HAP-1 (cell line): Measurements from ENCODE around the gene F11.
"Not testable (repeated sequence)": the region's sequence is repeated elsewhere in the genome, so short reads cannot be mapped to it uniquely, and the experiment has no call there.

Experiments
- DNase-seq, 2 experiments: peaks; one replicate each; pipeline ENCODE4 v3.0.0-alpha.2; 2016 to 2020; ENCODE audit warnings: low spot score in 2 of 2
- H3K27me3 ChIP-seq: fragments of 250-450 bp; sonication (Bioruptor Pico); 2 replicates; pipeline ENCODE4 v1.5.1; 2020; ENCODE audit warnings: low read depth, mild to moderate bottlenecking, moderate library complexity
- H3K36me3 ChIP-seq: fragments of 250-450 bp; sonication (Bioruptor Pico); replicated peaks from 2 replicates; pipeline ENCODE4 v1.5.1; 2020; ENCODE audit warnings: mild to moderate bottlenecking
- H3K4me1 ChIP-seq: fragments of 250-450 bp; sonication (Bioruptor Pico); 2 replicates; pipeline ENCODE4 v1.5.1; 2020; ENCODE audit warnings: mild to moderate bottlenecking
- H3K4me3 ChIP-seq: fragments of 250-450 bp; sonication (Bioruptor Pico); 2 replicates; pipeline ENCODE4 v1.5.1; 2020; ENCODE audit warnings: mild to moderate bottlenecking, moderate library complexity
- H3K9me3 ChIP-seq: fragments of 250-450 bp; sonication (Bioruptor Pico); 2 replicates; pipeline ENCODE4 v1.5.1; 2020; ENCODE audit warnings: mild to moderate bottlenecking, moderate library complexity
- in situ Hi-C: fragments of 300-500 bp; cut with MboI; formaldehyde crosslinking; loops from 3 replicates; pipeline ENCODE4 v1.14.3; 2020; ENCODE audit warnings: low sequenced_read_pairs, inconsistent platforms, mixed read lengths

Gene F11

DNA sequence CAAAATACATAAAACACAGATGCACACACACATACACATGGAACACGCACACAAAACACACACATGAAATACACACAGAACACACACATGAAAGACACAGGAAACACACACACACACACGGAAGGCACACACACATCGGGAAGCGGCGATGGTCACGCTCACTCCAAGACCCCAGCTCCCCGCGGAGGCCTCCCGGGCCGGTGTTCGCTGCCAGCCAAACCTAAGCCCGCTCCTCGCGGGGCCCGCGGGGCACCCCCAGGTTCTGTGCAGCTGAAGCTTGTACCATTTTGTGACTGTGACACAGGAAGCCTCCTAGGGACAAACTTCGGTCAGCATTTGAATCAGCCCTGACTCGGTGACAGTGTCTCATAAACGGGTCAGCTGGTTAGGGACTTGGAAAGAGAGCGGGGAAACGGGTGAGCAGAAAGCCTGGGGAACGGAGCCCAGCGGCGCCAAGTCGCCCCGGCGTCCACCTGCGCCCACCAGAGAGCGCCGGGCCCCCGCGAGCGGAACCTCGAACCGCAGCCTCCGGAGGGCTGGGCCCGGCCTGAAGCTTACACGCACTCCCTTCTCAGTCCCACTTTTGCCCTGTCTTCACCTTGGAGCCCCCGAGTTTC, 32.1 kb downstream of the F11 start:
- in situ Hi-C loops: loop anchor here (10.0 kb wide), 1 partner anchor 297 kb away; no protein-coding TSS in a partner anchor
- H3K4me1 ChIP-seq: no peaks in the 10 kb centered on the region
- H3K36me3 ChIP-seq: no peaks in the 10 kb centered on the region
- H3K4me3 ChIP-seq: no peak overlapping the region
- H3K9me3 ChIP-seq: no peaks in the 10 kb centered on the region
- DNase-seq: no peak
- peaks cover 4% of the 10 kb centered on the region; the same call in 1 of the 2 replicates for H3K27me3 ChIP-seq

GRCh38 chr4:186299291-186299690, 33.3 kb downstream of the F11 start:
- in situ Hi-C loops: loop anchor here (10.0 kb wide), 1 partner anchor 296 kb away; no protein-coding TSS in a partner anchor
- Histone ChIP-seq H3K4me1 (no peaks in the 10 kb centered on the region), H3K27me3 (peaks cover 4% of the 10 kb centered on the region; the same call in 1 of the 2 replicates), H3K36me3 (no peaks in the 10 kb centered on the region), H3K4me3 (no peak overlapping the region), H3K9me3 (no peaks in the 10 kb centered on the region)
- DNase-seq: no peak

DNA sequence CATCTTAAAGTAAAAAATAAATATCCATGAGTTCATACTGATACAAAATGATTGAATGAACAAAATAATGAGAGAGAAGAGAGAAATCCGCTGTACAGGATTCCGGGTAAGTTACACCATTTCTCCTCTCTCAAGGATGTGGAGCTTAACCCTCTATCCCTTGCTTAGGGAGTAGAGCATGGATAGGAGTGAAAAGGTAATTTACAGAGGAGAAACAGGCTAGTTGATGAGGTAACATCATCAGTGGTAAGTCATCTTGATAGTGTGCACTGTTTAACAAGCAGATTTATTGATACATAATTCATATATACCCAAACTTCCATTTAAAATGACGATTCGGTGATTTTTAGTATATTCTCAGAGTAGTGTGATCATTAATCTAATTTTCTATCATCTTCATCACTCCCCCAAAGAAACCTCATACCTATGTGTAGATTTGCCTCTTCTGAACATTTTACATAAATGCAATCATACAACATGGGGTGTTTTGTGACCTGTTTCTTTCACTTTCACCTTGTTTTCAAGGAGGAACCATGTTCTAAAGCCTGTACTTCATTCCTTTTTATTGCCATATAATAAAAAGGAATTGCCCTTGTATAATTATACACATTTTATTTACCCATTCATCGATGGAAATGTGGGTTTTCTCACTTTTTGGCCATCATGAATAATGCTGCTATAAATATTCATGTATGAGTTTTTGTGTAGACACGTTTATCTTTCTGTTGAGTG, 34.8 kb downstream of the F11 start:
- Histone ChIP-seq H3K4me1 (no peaks in the 10 kb centered on the region), H3K9me3 (no peaks in the 10 kb centered on the region), H3K27me3 (peaks cover 4% of the 10 kb centered on the region; the same call in 1 of the 2 replicates), H3K36me3 (no peaks in the 10 kb centered on the region), H3K4me3 (no peak overlapping the region)
- DNase-seq: no peak
- in situ Hi-C loops: no loop called here

GRCh38 chr4:186304216-186304615, 38.2 kb downstream of the F11 start:
- Histone ChIP-seq H3K27me3 (peaks cover 6% of the 10 kb centered on the region; the same call in 1 of the 2 replicates), H3K4me1 (no peaks in the 10 kb centered on the region), H3K9me3 (no peaks in the 10 kb centered on the region), H3K4me3 (no peak overlapping the region), H3K36me3 (no peaks in the 10 kb centered on the region)
- in situ Hi-C loops: no loop called here
- DNase-seq: no peak

- no peaks in the 10 kb centered on the region for H3K9me3 ChIP-seq
- in situ Hi-C loops: no loop called here
- H3K4me3 ChIP-seq: no peak overlapping the region
- H3K36me3 ChIP-seq: no peaks in the 10 kb centered on the region
- peaks cover 6% of the 10 kb centered on the region; the same call in 1 of the 2 replicates for H3K27me3 ChIP-seq
- DNase-seq: no peak
- no peaks in the 10 kb centered on the region for H3K4me1 ChIP-seq
These were observed 39.0 kb downstream of the F11 start for GRCh38 chr4:186304866-186305505.

- Histone ChIP-seq H3K4me1 (no peaks in the 10 kb centered on the region), H3K9me3 (no peaks in the 10 kb centered on the region), H3K36me3 (no peaks in the 10 kb centered on the region), H3K27me3 (peaks cover 6% of the 10 kb centered on the region; the same call in 1 of the 2 replicates), H3K4me3 (no peak overlapping the region)
- in situ Hi-C loops: no loop called here
- no peak for DNase-seq
These were observed 41.5 kb downstream of the F11 start for GRCh38 chr4:186307497-186307896.

GRCh38 chr4:186307916-186308315, 41.9 kb downstream of the F11 start:
- Histone ChIP-seq H3K9me3 (no peaks in the 10 kb centered on the region), H3K36me3 (no peaks in the 10 kb centered on the region), H3K4me1 (no peaks in the 10 kb centered on the region), H3K27me3 (peaks cover 4% of the 10 kb centered on the region; the same call in 1 of the 2 replicates), H3K4me3 (no peak overlapping the region)
- no peak for DNase-seq
- in situ Hi-C loops: no loop called here

DNA sequence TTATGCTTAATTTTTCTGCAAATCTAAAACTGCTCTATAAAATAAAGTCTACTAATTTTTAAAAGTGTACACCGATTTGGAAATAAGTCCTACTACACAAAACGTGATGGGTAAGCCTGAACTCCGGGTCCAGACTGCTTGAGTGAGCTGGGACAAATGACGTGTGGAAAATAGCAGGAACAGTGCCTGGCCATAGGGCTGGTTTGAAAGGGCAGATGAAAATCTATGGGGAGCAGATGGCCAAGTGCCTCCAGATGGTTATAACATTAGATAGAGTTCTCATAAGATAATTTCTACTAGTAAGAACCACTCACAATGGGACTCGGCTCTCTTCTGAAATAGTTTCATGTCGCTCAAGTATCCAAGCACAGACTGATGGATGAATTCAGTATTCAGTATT, 52.5 kb downstream of the F11 start:
- H3K9me3 ChIP-seq: no peaks in the 10 kb centered on the region
- in situ Hi-C loops: no loop called here
- H3K27me3 ChIP-seq: peaks cover 7% of the 10 kb centered on the region
- no peaks in the 10 kb centered on the region for H3K4me1 ChIP-seq
- H3K4me3 ChIP-seq: no peak overlapping the region
- H3K36me3 ChIP-seq: no peaks in the 10 kb centered on the region
- DNase-seq: no peak

DNA sequence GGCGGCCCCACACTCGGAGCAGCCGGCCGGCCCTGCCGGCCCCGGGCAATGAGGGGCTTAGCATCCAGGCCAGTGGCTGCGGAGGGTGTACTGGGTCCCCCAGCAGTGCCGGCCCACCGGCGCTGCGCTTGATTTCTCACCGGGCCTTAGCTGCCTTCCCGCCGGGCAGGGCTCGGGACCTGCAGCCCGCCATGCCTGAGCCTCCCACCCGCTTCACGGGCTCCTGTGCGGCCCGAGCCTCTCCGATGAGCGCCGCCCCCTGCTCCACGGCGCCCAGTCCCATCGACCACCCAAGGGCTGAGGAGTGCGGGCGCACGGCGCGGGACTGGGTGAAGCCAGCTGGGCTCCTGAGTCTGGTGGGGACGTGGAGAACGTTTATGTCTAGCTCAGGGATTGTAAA, 58.7 kb downstream of the F11 start:
- H3K27me3 ChIP-seq, in situ Hi-C loops, H3K9me3 ChIP-seq, H3K36me3 ChIP-seq, DNase-seq, H3K4me1 ChIP-seq, H3K4me3 ChIP-seq: not testable (repeated sequence)

- in situ Hi-C loops: no loop called here
- DNase-seq: no peak
- no peaks in the 10 kb centered on the region for H3K4me1 ChIP-seq
- no peak overlapping the region for H3K4me3 ChIP-seq
- H3K27me3 ChIP-seq: no peaks in the 10 kb centered on the region
- H3K36me3 ChIP-seq: no peaks in the 10 kb centered on the region
- H3K9me3 ChIP-seq: no peaks in the 10 kb centered on the region
These were observed 60.4 kb downstream of the F11 start for GRCh38 chr4:186326391-186326790.

DNA sequence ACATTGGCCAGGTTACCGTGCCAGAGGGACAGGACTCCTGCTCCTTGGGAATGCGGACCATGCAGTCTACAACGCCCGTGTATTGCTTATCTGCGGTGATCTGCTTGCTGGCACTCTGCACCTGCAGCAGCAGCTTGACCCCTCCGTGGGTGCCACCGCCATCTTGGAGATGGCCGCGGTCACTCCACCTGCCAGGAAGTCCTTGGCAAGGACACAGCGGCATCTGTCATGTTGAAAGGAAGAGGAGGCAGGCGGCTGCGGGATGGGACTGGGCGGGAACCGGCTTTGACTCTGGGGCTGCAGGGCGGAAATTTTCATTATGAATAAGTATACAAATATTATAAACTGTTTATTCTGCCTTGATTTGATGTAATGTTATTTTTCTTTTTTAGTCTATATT, 63.4 kb downstream of the F11 start:
- Histone ChIP-seq H3K9me3 (no peaks in the 10 kb centered on the region), H3K27me3 (no peaks in the 10 kb centered on the region), H3K4me1 (no peaks in the 10 kb centered on the region), H3K36me3 (no peaks in the 10 kb centered on the region), H3K4me3 (no peak overlapping the region)
- in situ Hi-C loops: no loop called here
- no peak for DNase-seq

GRCh38 chr4:186330368-186330767, 64.4 kb downstream of the F11 start:
- in situ Hi-C loops: no loop called here
- H3K9me3 ChIP-seq: no peaks in the 10 kb centered on the region

GRCh38 chr4:186335793-186336192, 69.8 kb downstream of the F11 start:
- no peak overlapping the region for H3K4me3 ChIP-seq
- H3K27me3 ChIP-seq: no peaks in the 10 kb centered on the region
- no peaks in the 10 kb centered on the region for H3K36me3 ChIP-seq
- in situ Hi-C loops: no loop called here
- DNase-seq: no peak
- no peaks in the 10 kb centered on the region for H3K9me3 ChIP-seq
- H3K4me1 ChIP-seq: no peaks in the 10 kb centered on the region

More at GRCh38 chr4:186330368-186330767, 64.4 kb downstream of the F11 start:
- no peaks in the 10 kb centered on the region for H3K4me1 ChIP-seq
- H3K27me3 ChIP-seq: no peaks in the 10 kb centered on the region
- H3K4me3 ChIP-seq: no peak overlapping the region
- no peaks in the 10 kb centered on the region for H3K36me3 ChIP-seq
- DNase-seq: no peak
